GM18517 (cell line): Measurements from ENCODE around the gene TMEM43.
A peak's percentile ranks its signal among the peaks of the same experiment; 100 is the strongest.
"Not testable (repeated sequence)": the region's sequence is repeated elsewhere in the genome, so short reads cannot be mapped to it uniquely, and the experiment has no call there.

Source experiments
- ATAC-seq: cut with Tn5 transposase; IDR thresholded peaks from one replicate; pipeline ENCODE4 v1.9.1; 2021; ENCODE audit warnings: mild to moderate bottlenecking, moderate library complexity; ENCODE audit not compliant: unreplicated experiment

TMEM43 gene, protein sequence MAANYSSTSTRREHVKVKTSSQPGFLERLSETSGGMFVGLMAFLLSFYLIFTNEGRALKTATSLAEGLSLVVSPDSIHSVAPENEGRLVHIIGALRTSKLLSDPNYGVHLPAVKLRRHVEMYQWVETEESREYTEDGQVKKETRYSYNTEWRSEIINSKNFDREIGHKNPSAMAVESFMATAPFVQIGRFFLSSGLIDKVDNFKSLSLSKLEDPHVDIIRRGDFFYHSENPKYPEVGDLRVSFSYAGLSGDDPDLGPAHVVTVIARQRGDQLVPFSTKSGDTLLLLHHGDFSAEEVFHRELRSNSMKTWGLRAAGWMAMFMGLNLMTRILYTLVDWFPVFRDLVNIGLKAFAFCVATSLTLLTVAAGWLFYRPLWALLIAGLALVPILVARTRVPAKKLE

DNA sequence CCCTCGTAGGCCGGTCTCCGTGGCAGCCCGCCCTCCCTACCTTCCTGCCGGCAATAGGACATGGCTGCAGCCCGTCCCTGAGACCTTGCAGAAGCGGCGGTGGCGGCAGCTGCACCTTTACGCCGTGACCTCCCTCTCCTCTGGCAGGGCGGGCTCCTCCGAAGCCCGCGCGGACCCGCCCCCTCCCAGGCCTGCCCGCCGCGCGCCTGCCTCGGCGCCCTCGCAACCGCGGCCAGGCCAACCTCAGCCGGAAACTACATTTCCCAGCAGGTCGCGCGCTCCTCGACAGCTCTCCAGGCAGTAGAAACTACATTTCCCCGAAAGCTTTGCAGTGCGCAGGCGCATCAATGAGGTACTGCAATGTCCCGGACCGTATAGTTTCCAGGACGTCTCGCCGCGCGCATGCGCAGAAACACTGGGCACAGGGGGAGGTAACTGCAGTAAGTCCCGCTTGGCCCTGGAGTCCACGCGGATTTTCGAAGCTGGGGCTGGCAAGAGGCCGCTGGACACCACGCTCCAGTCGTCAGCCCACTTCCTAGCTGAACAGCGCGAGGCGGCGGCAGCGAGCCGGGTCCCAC, at the start of gene TMEM43, which contains the start of gene CHCHD4:
TSS of gene TMEM43 (plus strand) at position 438 of the 578 bp plus-strand sequence. CDS start 142 bp downstream, outside the sequence.
TSS of gene CHCHD4 (minus strand) at position 256 of the 578 bp plus-strand sequence. CDS start at position 62, 194 bp downstream.
- ATAC-seq, result peak; percentile 97

DNA sequence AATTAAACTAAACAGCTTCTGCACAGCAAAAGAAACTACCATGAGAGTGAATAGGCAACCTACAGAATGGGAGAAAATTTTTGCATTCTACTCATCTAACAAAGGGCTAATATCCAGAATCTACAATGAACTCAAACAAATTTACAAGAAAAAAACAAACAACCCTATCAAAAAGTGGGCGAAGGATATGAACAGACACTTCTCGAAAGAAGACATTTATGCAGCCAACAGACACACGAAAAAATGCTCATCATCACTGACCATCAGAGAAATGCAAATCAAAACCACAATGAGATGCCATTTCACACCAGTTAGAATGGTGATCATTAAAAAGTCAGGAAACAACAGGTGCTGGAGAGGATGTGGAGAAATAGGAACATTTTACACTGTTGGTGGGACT, 49.6 kb upstream of the TMEM43 start:
- not testable (repeated sequence) for ATAC-seq

DNA sequence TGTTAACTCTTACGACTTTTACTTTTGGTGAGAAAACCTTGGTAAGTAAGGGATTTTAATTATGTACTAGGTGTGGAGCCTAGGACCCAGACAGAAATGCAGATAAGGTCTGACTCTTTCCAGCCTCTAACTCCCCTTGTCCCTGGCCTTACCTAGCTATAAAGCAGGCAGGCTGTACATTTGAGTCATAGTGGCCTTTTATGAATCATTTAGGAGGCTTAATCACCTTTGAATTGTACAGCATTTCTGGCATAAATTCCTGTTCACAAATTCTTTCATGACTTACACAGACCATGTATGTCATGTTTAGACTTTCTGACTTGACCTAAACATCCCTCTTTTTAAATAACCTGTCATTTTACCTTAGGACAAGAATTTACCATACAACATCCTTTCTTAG, 47.5 kb upstream of the TMEM43 start:
- no peak for ATAC-seq

DNA sequence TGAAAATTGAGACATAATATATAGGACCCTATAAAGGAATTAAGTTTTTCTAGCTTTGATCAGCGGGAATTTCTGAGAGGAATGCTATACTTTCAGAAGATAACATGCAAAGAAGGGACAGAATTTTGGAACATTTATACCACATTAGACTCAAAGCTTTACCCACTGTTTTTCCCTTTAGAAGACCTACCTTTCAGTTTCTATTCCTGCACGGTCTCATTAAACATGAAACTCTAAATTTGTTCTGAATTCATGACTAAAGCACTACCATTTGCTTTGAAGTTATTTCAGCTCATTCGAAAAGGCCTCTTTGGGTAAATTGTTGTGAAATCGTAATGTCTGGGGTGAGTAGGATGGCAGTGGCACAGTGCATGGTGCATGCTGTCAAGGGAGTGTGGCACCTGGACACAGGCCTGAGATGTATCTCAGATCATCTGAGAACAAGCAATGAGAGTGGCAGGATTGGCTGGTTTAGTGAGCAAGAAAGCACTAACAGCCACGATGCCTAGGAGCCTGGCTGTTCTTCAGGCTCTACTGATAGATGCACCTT, 42.7 kb upstream of the TMEM43 start:
- no peak for ATAC-seq

DNA sequence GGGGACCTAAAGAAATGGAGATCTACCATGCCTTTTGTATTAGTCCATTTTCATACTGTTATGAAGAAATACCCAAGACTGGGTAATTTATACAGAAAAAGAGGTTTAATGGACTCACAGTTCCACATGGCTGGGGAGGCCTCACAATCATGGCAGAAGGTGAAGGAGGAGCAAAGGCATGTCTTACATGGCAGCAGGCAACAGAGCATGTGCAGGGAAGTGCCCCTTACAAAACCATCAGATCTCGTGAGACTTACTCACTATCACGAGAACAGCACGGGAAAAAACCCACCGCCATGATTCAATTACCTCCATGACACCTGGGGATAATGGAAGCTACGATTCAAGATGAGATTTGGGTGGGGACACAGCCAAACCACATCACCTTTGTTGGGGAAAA, 37.4 kb upstream of the TMEM43 start:
- ATAC-seq, result not testable (repeated sequence)

DNA sequence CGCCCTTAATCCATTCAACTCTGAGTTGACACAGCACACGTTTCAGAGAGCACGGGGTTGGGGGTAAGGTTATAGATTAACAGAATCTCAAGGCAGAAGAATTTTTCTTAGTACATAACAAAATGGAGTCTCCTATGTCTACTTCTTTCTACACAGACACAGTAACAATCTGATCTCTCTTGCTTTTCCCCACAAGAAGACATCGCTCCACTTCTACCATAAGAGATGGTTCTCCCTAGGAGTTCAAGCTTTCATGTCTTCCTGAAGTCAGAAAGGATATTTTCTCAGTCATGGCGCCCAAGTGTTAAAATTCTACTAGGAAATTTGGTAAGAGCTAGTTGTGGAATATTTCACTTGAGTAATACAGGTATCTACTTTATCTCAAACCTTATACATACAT, 32.9 kb upstream of the TMEM43 start:
- ATAC-seq, result not testable (repeated sequence)

DNA sequence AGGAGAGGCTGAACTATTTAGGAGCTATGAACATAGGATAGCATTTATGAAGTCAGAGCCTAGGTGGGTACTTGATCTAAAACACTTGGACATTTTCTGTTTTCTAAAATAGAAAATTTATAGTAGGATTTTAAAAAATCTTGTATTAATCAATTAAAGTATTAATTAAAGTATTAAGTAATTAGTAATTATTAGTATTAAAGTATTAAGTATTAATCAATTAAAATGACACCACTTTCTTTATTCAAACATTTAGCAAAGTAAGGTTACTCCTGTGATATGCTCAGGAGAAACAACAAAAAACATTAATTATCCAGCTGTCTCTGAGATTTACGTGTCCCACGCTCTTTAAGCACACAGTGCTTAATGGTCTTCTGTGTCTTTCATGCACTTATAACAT, 32.4 kb upstream of the TMEM43 start:
- ATAC-seq, result no peak

DNA sequence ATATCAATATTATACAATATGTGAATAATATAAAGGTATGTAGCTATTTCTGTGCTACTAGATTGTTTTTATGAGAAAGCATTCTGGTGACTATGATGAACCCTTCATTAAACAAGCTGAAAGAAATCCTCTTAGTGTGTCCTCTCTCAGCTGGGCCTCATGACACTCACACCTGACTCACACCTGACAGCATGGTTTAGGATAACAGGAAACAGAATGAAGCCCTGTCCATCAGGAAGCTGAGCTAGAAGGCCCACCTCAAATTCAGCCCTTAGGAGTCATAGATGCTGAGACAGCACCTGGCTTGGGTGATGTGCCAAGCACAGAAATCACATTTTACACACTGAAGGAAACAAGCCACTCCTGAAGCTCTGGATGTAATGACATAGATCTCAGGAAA, 31.0 kb upstream of the TMEM43 start:
- no peak for ATAC-seq

DNA sequence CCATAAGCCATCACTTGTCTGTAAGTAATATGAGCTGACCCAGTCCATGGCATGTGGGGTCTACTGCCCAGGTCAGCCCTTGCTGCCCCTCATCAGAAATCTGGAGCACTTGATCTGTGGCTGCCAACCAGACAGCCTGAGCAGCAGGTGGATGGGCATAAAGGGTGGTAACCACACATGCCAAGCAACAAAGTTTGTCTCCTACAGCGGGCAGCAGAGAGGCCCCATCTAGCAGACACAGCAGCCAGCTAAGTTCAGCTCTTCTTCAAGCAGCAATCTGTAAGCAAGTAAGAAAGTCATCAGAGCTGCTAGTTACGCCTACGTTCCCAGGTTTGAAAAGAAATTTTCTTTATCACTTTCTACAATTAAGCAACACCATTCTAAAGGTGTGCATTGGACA, 28.1 kb upstream of the TMEM43 start:
- ATAC-seq, result no peak

DNA sequence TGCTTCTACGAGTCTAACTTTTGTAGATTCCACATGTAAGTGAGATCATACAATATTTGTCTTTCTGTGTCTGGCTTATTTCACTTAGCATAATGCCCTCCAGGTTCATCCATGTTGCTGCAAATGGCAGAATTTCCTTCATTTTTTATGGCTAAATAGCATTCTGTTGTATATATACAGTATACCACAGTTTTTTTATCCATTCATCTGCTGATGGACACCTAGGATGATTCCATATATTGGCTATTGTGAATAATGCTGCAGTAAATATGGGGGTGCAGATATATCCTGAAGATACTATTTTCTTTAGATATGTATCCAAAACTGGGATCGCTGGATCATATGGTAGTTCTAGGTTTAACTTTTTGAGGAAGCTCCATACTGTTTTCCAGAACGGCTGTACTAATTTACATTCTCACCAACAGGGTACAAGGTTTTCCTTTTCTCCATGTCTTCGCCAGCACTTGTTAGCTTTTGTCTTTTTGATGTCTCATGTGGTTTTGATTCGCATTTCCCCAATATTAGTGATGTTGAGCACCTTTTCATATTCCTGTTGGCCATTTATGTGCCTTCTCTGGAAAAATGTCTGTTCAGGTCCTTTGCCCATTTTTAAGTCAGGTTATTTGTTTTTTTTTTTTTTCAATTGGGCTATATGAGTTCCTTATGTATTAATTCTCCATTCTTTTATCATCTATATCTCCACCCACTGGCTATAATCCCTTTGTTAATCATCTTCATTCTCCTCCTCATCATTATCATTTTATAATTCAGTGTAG, 27.0 kb upstream of the TMEM43 start:
- ATAC-seq, result no peak

DNA sequence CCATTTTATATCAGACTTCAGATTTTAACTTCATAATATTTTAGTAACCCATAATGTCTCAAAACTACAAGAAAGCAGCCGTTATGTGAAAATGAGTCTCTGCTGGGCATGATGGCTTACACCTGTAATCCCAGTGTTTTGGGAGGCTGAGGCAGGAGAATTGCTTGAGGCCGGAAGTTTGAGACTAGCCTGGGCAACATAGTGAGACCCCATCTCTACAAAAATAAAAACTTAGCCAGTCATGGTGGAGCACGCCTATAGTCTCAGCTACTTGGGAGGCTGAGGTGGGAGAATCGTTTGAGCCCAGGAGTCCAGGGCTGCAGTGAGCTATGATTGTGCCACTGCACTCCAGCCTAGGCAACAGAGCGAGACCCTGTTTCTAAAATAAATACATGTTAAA, 15.0 kb upstream of the TMEM43 start:
- not testable (repeated sequence) for ATAC-seq

DNA sequence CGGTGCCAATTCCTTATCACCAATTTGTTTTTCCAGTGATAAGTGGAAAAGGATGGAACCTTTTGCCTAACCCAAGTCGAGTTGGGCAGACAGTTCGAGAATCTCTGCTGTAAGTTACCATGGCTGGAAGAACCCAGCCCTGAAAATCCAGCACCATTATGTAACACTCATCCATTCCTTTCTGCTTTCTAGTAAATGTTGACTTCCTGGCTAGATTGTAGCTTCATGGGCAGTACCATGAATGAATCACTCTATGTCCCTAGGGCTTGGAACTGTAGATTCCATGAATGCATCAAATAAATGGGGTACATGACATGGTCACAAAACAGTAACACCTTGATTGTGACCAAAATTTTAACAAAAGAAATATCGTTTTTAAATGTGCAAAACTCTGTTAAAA, 14.2 kb upstream of the TMEM43 start:
- ATAC-seq, result no peak

DNA sequence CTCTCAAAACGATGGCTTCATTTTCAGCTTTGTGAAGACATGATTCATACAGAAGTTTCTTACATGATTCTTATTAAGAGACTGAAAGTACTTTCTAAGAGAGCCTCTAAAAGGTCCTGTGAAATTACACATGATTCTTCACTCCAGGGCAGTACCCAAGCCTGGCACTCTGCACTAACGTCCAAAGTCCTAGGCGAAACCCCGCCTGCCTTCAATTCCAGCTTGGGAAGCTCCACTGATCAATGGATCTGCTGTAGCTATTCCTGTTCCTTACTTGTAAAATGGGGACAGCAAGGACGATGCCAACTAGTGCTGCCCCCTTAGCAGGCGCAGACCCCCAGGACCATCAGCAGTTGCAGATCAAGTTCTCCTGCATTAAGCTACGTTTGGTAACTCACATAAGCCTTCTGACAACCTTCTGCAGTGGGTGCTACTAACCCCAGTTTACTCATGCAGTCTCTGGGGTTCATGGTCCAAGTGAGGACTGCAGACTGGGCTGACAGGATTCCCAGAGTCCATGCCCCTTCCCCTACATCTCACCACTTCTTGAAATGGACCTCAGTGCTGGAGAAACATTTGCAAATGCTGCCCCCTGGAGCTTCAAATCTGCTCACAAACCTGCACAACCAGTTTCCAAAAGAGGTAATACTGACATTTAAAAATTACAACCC, 10.8 kb upstream of the TMEM43 start:
- ATAC-seq, result no peak

DNA sequence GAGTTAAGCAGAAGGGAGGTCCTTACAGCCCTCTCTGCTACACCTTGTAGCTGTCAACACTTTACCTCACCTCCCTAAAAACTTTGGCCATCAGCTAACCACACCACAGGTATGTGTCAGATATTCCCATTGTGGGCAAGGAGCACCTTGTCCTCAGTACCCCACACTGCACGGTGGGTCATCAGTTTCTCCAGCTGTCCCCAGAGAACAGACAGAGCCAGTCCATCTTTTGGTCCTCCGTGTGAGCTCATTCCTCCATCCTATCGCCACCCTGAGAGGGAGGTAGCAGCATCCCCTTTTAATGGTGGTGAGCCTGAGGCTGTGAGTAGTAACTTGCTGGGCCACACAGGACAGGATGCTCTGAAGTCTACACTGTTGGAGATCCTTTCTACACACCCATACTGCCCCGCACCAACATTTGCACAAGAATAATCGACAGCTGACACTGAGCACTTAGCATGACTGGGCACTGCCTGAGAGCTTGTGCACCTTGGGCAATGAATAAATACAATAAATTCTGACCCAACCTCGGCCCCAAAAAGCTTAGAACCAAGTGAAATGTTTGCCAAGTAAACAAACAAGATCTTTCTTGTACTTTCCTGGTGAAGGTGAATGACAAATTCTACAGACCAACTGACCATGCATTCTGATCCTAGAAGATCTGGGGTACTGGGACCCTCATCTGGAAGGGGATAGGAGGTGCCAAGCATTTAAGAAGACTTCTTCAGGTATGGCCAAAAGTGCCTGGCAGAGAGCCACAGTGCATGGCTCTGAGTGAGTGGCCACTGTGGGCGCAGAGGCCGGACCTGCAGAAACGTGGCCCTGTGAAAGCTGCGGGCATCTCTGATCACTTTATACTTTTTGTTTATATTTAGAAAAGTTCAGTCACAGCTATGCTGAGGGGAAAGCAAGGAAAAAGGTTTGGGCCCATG, 7.1 kb upstream of the TMEM43 start:
- no peak for ATAC-seq

DNA sequence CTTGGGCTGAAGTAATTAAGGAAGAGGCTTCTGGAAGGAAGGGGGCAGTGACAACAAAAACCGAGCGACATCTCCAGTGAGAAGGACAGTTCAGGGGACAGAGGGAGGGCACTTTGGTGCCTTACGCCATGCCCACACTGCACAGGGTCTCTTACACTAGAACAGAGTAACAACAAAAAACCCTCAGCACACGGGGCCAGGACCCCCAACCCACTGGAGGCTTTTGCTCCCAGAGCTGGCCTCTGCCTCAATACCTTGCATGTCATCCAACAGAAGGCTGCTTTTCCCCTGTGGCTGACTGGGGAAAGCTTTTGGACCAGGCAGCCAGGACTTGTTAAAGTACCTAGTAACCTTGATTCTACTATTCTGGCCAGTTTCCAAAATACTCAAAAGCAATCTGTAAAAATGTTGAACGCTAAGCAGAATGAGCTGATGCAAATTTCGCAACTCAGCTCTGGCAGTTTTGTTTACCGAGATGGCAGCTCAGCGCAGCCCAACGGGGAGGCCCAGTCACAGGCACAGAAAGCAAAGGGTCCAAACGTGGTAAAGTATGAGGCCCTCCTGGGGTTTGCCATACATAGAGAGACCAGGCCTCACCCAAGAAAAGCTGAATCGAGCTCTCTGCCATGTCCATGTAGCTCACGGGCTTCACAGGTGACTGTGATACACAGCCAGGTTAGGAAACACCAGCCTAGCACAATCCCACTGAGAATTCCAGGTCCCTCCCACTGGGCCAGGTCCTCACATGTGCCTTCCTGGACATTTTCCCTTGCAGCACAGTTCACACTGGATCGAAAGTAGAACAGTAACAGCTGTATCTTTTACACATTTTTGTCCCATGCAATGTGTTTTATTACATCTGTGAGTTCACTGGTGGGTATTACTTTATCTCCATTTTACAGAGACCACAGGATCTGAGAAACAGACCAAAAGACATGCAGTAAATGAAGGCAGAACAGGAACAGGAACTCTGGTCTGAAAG, 6.2 kb upstream of the TMEM43 start:
- no peak for ATAC-seq

DNA sequence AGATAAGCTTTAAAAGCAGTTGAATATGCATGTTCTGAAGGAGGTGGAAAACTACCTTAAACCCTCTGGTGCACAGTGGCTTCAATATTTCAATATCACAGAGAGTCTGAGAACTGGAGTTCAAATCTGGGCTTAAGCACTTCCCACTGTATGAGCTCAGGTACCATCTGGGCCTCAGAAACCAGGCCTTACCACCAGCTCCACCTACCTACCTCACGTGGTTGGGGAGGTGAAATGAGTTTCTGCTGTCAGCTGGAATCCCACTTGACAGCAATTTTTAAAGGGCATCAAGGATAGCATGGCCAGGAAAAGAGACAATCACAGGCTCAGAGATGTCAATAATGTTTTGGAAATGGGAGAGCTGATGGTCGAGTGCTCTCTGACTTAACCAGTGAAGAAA, 5.2 kb upstream of the TMEM43 start:
- ATAC-seq, result no peak

DNA sequence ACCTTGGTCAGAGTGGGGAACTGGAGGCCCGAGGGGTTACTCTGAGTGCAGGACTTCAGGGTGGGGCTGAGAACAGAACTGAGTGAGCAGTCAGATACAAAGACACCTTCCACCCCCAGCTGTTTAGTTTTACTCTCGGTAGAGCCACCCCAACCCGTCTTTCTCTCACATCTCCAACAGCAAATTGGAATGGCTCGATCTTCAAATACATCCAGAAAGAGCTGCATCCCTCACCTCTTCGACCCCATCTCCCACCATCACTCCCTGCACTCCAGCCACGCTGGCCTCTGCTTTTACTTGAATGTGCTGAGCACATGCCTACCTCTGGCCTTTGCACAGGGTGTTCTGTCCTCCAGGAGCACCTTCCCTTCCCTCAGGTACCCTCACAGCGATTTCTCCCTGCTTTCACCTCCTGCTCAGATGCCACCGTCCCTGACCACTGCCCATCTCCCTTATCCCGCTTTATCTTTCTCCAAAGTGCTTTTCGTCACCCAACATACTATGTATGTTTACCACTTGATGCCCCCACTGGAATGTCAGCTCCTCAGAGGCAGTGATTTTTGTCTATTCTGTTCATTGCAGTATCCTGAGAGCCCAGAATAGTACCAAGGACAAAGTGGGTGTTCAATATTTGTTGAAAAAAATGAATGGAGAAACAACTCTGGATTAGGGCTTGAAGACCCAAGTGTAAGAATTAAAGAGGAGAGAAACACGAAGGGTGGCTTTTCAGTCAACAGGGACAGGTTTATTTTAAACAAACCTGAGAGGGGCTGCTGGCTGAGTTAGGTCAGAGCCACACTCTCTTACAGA, 4.5 kb upstream of the TMEM43 start:
- ATAC-seq, result no peak
